Muscle layer of colon (tissue), 2 donors: ENCODE results near the gene MRPL9.
A peak's percentile ranks its signal among the peaks of the same experiment; 100 is the strongest.

Source experiments
- H3K27ac ChIP-seq: one replicate; pipeline ENCODE4 v1.7.0; 2013; ENCODE audit warnings: low read depth, mild to moderate bottlenecking, low read length, moderate library complexity
- H3K27me3 ChIP-seq, 2 donors: one replicate each; pipeline ENCODE4 v1.7.0; 2013; ENCODE audit warnings: low read length in 2 of 2, mild to moderate bottlenecking in 2 of 2; ENCODE audit not compliant: insufficient read depth in 2 of 2, control insufficient read depth in 1 of 2
- H3K36me3 ChIP-seq: one replicate; pipeline ENCODE4 v1.7.0; 2013; ENCODE audit warnings: mild to moderate bottlenecking, low read length; ENCODE audit not compliant: insufficient read depth
- H3K4me1 ChIP-seq: one replicate; pipeline ENCODE4 v1.7.0; 2013; ENCODE audit warnings: mild to moderate bottlenecking, low read length; ENCODE audit not compliant: insufficient read depth
- H3K4me3 ChIP-seq, 2 donors: one replicate each; pipeline ENCODE4 v1.7.0; 2013; ENCODE audit warnings: low read length in 2 of 2, low read depth in 1 of 2, mild to moderate bottlenecking in 1 of 2, moderate library complexity in 1 of 2
- H3K9ac ChIP-seq: one replicate; pipeline ENCODE4 v1.7.0; 2013; ENCODE audit warnings: low read length
- H3K9me3 ChIP-seq: one replicate; pipeline ENCODE4 v1.7.0; 2013; ENCODE audit warnings: mild to moderate bottlenecking, low read length
- donor health status: abdominal sarcoma.
- donor health status: Adenocarcinoma of cecum.

Gene MRPL9

GRCh38 chr1:151728151-151729054, 34.9 kb downstream of the MRPL9 start:
- Histone ChIP-seq H3K4me1 (peaks cover 7% of the 10 kb centered on the region), H3K36me3 (no peaks in the 10 kb centered on the region), H3K9ac (peak overlapping the region; percentile 50), H3K27ac (peak overlapping the region; percentile 59), H3K4me3 (peak overlapping the region in 1 of 2 donors; percentile 10), H3K9me3 (no peaks in the 10 kb centered on the region), H3K27me3 (peaks cover 0 to 5% of the 10 kb centered on the region in 2 donors)

GRCh38 chr1:151723726-151724370, 39.4 kb downstream of the MRPL9 start:
- Histone ChIP-seq H3K9ac (no peak overlapping the region), H3K4me1 (peaks cover 12% of the 10 kb centered on the region), H3K27ac (no peak overlapping the region), H3K36me3 (no peaks in the 10 kb centered on the region), H3K4me3 (no peak overlapping the region), H3K9me3 (no peaks in the 10 kb centered on the region), H3K27me3 (peaks cover 0 to 5% of the 10 kb centered on the region in 2 donors)

GRCh38 chr1:151721788-151722510, 41.3 kb downstream of the MRPL9 start:
- Histone ChIP-seq H3K9ac (no peak overlapping the region), H3K9me3 (no peaks in the 10 kb centered on the region), H3K27me3 (peaks cover 0 to 8% of the 10 kb centered on the region in 2 donors), H3K4me1 (peaks cover 5% of the 10 kb centered on the region), H3K4me3 (peak overlapping the region; percentile 28 to 68), H3K36me3 (no peaks in the 10 kb centered on the region), H3K27ac (peak overlapping the region; percentile 80)

- Histone ChIP-seq H3K9me3 (no peaks in the 10 kb centered on the region), H3K36me3 (no peaks in the 10 kb centered on the region), H3K4me3 (peak within 1 kb of the TSS; percentile 28 to 68), H3K27me3 (peaks cover 0 to 13% of the 10 kb centered on the region in 2 donors), H3K27ac (peak within 1 kb of the TSS; percentile 80), H3K4me1 (peaks cover 5% of the 10 kb centered on the region), H3K9ac (peak within 1 kb of the TSS; percentile 39)
Measured at GRCh38 chr1:151720974-151721787, 42.1 kb downstream of the MRPL9 start, which contains the start of gene RIIAD1. TSS of gene RIIAD1 (plus strand) at chr1:151721522. CDS start at chr1:151721537, 15 bp downstream.

- H3K27me3 ChIP-seq, result peaks cover 3 to 14% of the 10 kb centered on the region in 2 donors
- peaks cover 5% of the 10 kb centered on the region for H3K4me1 ChIP-seq
- H3K36me3 ChIP-seq, result no peaks in the 10 kb centered on the region
- H3K9me3 ChIP-seq, result no peaks in the 10 kb centered on the region
- H3K4me3 ChIP-seq, result peak overlapping the region; percentile 28 to 68
- H3K9ac ChIP-seq, result peak overlapping the region; percentile 39
- peak overlapping the region; percentile 80 for H3K27ac ChIP-seq
Measured at GRCh38 chr1:151720554-151720953, 42.7 kb downstream of the MRPL9 start.

- no peak overlapping the region for H3K9ac ChIP-seq
- H3K27ac ChIP-seq, result peak overlapping the region; percentile 80
- H3K4me3 ChIP-seq, result peak overlapping the region; percentile 28 to 68
- no peaks in the 10 kb centered on the region for H3K9me3 ChIP-seq
- H3K36me3 ChIP-seq, result no peaks in the 10 kb centered on the region
- peaks cover 5% of the 10 kb centered on the region for H3K4me1 ChIP-seq
- peaks cover 5 to 14% of the 10 kb centered on the region in 2 donors for H3K27me3 ChIP-seq
Measured at GRCh38 chr1:151720125-151720524, 43.2 kb downstream of the MRPL9 start.

- Histone ChIP-seq H3K27me3 (peaks cover 5 to 14% of the 10 kb centered on the region in 2 donors), H3K9ac (no peak overlapping the region), H3K4me1 (peaks cover 5% of the 10 kb centered on the region), H3K36me3 (no peaks in the 10 kb centered on the region), H3K27ac (no peak overlapping the region), H3K4me3 (no peak overlapping the region), H3K9me3 (no peaks in the 10 kb centered on the region)
Measured at GRCh38 chr1:151718666-151719065, 44.6 kb downstream of the MRPL9 start.

GRCh38 chr1:151718011-151718431, 45.3 kb downstream of the MRPL9 start:
- Histone ChIP-seq H3K4me1 (peaks cover 5% of the 10 kb centered on the region), H3K9me3 (no peaks in the 10 kb centered on the region), H3K4me3 (no peak overlapping the region), H3K36me3 (no peaks in the 10 kb centered on the region), H3K27ac (no peak overlapping the region), H3K27me3 (peaks cover 5 to 14% of the 10 kb centered on the region in 2 donors), H3K9ac (no peak overlapping the region)

- H3K27ac ChIP-seq, result no peak within 1 kb of the TSS
- no peak within 1 kb of the TSS for H3K9ac ChIP-seq
- no peaks in the 10 kb centered on the region for H3K9me3 ChIP-seq
- H3K4me3 ChIP-seq, result no peak within 1 kb of the TSS
- peaks cover 5% of the 10 kb centered on the region for H3K4me1 ChIP-seq
- H3K27me3 ChIP-seq, result peaks cover 5 to 14% of the 10 kb centered on the region in 2 donors
- H3K36me3 ChIP-seq, result no peaks in the 10 kb centered on the region
Measured at GRCh38 chr1:151716771-151717631, 46.3 kb downstream of the MRPL9 start, which contains the start of gene CELF3. TSS of gene CELF3 (minus strand) at chr1:151716803. CDS start at chr1:151716020, 783 bp downstream.

- H3K36me3 ChIP-seq, result no peaks in the 10 kb centered on the region
- no peak overlapping the region for H3K4me3 ChIP-seq
- peaks cover 5 to 14% of the 10 kb centered on the region in 2 donors for H3K27me3 ChIP-seq
- no peak overlapping the region for H3K27ac ChIP-seq
- H3K9ac ChIP-seq, result no peak overlapping the region
- no peaks in the 10 kb centered on the region for H3K4me1 ChIP-seq
- H3K9me3 ChIP-seq, result no peaks in the 10 kb centered on the region
Measured at GRCh38 chr1:151716405-151716762, 46.9 kb downstream of the MRPL9 start.
